Measurements from ENCODE around the gene SECISBP2.

Gene SECISBP2

DNA sequence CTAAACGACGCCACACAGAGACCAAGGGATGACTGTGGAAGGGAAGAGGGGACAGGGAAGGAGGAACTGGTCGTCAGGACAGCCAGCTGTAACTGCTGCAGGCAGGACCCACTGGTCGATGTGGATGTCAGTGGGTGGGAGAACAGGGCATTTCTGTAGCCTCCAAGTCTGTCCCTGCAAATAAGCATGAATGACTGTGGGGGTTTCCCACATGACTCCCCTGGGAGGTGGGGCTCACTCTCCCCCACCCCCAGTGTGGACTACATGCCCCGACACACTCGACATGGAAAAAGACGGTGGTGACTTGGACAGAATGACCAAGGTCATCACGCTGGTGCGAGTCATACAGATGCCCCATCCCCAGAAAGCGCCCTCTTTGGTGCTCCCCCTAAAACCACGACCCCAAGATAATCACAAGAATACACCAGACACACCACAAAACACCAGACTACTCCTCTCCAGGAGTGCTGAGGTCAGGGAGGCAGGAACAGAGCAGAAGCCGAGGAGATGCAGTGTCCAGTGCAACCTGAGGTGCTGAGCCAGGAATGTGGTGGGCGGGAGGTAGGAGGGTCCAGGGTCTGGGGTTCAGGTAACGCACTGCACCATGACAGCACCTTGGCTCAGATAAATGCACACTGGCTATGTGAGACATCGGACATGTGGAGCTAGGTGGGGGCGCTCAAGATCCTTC lies 64.9 kb downstream of the SECISBP2 start:
- H3K4ac ChIP-seq (ENCODE audit: low read depth in 1 of 2, low read length in 2 of 2) = no peak overlapping the region

DNA sequence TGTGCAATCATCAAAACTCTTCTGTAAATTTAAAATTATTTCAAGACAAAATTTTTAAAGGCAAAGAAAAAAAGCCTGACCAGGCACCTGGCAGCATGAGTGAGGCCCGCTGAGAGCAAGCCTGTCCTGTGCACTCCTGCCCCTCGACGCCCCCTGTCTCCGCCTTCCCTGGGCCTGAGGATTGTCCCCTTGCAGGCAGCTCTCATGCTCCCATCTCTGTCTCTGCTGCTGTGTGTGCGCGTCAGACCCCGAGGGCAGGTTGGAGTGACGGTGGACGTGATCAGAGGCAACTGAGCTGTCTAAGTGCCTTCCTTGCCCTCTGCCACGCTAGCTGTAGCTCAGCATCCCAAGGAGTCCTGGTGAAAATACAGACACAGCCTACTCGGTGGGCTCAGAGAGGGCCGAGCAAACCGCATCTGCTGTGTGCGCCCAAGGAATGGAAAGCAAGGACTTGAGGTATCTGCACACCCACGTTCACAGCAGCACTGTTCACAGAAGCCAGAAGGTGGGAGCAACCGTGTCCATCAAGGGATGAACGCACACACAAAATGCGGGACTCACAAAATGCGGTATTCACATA lies 65.5 kb downstream of the SECISBP2 start:
- H3K36me3 ChIP-seq (ENCODE audit: control insufficient read depth in 1 of 2, insufficient read depth in 2 of 2, low read depth in 1 of 2, low read length in 2 of 2) = peaks cover 0 to 82% of the 10 kb centered on the region in 2 experiments
- H3K9me3 ChIP-seq (ENCODE audit: control insufficient read depth, low read length) = no peaks in the 10 kb centered on the region
- H3K18ac ChIP-seq (ENCODE audit: low read depth in 1 of 2, low read length in 2 of 2) = no peak overlapping the region
- H3K79me1 ChIP-seq (replicated peaks; ENCODE audit: low read length, poor library complexity, severe bottlenecking) = no peaks in the 10 kb centered on the region
- H3K27ac ChIP-seq (ENCODE audit: low read length, poor library complexity, severe bottlenecking) = no peak overlapping the region
- 96% methylated on average over 19 of the region's 19 CpGs for WGBS
- H3K4me1 ChIP-seq (ENCODE audit: control insufficient read depth, insufficient read depth, low read depth, low read length) = peaks cover 22% of the 10 kb centered on the region
- H4K8ac ChIP-seq (ENCODE audit: low read length) = no peak overlapping the region
- H4K91ac ChIP-seq (ENCODE audit: low read length) = no peak overlapping the region
- H2AK5ac ChIP-seq (ENCODE audit: low read length, severe bottlenecking) = no peak overlapping the region
- no peak for DNase-seq
- no peak overlapping the region for H2BK12ac ChIP-seq (ENCODE audit: low read length in 2 of 2)
- H3K4me3 ChIP-seq (ENCODE audit: insufficient read depth in 1 of 2, low read depth in 1 of 2, low read length in 2 of 2) = no peak overlapping the region
- H3K4me2 ChIP-seq (ENCODE audit: low read length, poor library complexity, severe bottlenecking) = no peak overlapping the region
- H2AFZ ChIP-seq (ENCODE audit: low read depth, low read length) = no peak overlapping the region
- H3K4ac ChIP-seq (ENCODE audit: low read depth in 1 of 2, low read length in 2 of 2) = no peak overlapping the region
- peaks cover 0 to 4% of the 10 kb centered on the region in 2 experiments for H3K27me3 ChIP-seq (ENCODE audit: control insufficient read depth in 1 of 2, insufficient read depth in 1 of 2, low read length in 2 of 2)
- H2BK15ac ChIP-seq (ENCODE audit: low read depth, poor library complexity, severe bottlenecking) = no peak overlapping the region
- no peak overlapping the region for H2BK5ac ChIP-seq (ENCODE audit: low read depth, low read length, poor library complexity, severe bottlenecking)
- no peak overlapping the region for H2BK120ac ChIP-seq (ENCODE audit: low read depth, low read length)
- H3K14ac ChIP-seq (ENCODE audit: low read length in 2 of 2) = no peak overlapping the region
- H3K9ac ChIP-seq (ENCODE audit: low read length) = no peak overlapping the region
- no peak overlapping the region for H3K23ac ChIP-seq (ENCODE audit: low read length in 2 of 2)

More for the DNA sequence above, 64.9 kb downstream of the SECISBP2 start:
- Histone ChIP-seq H3K79me1 (replicated peaks; ENCODE audit: low read length, poor library complexity, severe bottlenecking) (no peaks in the 10 kb centered on the region), H3K9ac (ENCODE audit: low read length) (no peak overlapping the region), H3K4me2 (ENCODE audit: low read length, poor library complexity, severe bottlenecking) (no peak overlapping the region), H3K14ac (ENCODE audit: low read length in 2 of 2) (no peak overlapping the region), H3K4me1 (ENCODE audit: control insufficient read depth, insufficient read depth, low read depth, low read length) (peaks cover 22% of the 10 kb centered on the region), H2BK5ac (ENCODE audit: low read depth, low read length, poor library complexity, severe bottlenecking) (no peak overlapping the region), H3K27me3 (ENCODE audit: control insufficient read depth in 1 of 2, insufficient read depth in 1 of 2, low read length in 2 of 2) (peaks cover 0 to 4% of the 10 kb centered on the region in 2 experiments), H3K27ac (ENCODE audit: low read length, poor library complexity, severe bottlenecking) (no peak overlapping the region), H3K36me3 (ENCODE audit: control insufficient read depth in 1 of 2, insufficient read depth in 2 of 2, low read depth in 1 of 2, low read length in 2 of 2) (peaks cover 0 to 82% of the 10 kb centered on the region in 2 experiments), H2BK15ac (ENCODE audit: low read depth, poor library complexity, severe bottlenecking) (no peak overlapping the region), H2BK12ac (ENCODE audit: low read length in 2 of 2) (no peak overlapping the region), H2AK5ac (ENCODE audit: low read length, severe bottlenecking) (no peak overlapping the region), H4K91ac (ENCODE audit: low read length) (no peak overlapping the region), H3K9me3 (ENCODE audit: control insufficient read depth, low read length) (no peaks in the 10 kb centered on the region), H2AFZ (ENCODE audit: low read depth, low read length) (no peak overlapping the region), H2BK120ac (ENCODE audit: low read depth, low read length) (no peak overlapping the region), H4K8ac (ENCODE audit: low read length) (no peak overlapping the region), H3K4me3 (ENCODE audit: insufficient read depth in 1 of 2, low read depth in 1 of 2, low read length in 2 of 2) (no peak overlapping the region), H3K18ac (ENCODE audit: low read depth in 1 of 2, low read length in 2 of 2) (no peak overlapping the region), H3K23ac (ENCODE audit: low read length in 2 of 2) (no peak overlapping the region)
- 89% methylated on average over 16 of the region's 16 CpGs for WGBS
- DNase-seq = no peak

DNA sequence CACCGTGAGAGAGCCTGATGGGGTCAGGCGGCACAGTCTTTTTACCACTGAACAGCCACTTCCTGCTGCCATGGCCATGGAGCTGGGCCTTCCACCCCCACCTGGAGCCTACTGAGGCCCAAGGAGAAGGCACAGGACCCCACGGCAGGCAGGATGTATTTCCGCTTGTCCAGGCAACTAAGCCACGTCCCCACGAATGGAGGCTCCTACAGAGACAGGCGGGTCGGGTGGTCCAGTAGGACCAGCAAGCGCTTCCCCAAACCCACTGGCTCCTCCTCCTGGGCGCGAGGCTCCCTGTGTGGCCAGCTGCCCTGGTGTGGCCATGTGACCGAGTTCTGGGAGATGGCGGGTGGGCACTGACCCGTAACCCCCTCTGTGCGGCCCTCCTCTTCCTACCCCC lies 66.5 kb downstream of the SECISBP2 start:
- no peak overlapping the region for H3K23ac ChIP-seq (ENCODE audit: low read length in 2 of 2)
- H2BK12ac ChIP-seq (ENCODE audit: low read length in 2 of 2) = no peak overlapping the region
- WGBS = 92% methylated on average over 15 of the region's 15 CpGs
- no peaks in the 10 kb centered on the region for H3K79me1 ChIP-seq (replicated peaks; ENCODE audit: low read length, poor library complexity, severe bottlenecking)
- no peaks in the 10 kb centered on the region for H3K9me3 ChIP-seq (ENCODE audit: control insufficient read depth, low read length)
- DNase-seq = no peak
- no peak overlapping the region for H3K18ac ChIP-seq (ENCODE audit: low read depth in 1 of 2, low read length in 2 of 2)
- H2BK5ac ChIP-seq (ENCODE audit: low read depth, low read length, poor library complexity, severe bottlenecking) = no peak overlapping the region
- H4K8ac ChIP-seq (ENCODE audit: low read length) = no peak overlapping the region
- no peak overlapping the region for H2BK15ac ChIP-seq (ENCODE audit: low read depth, poor library complexity, severe bottlenecking)
- peaks cover 23% of the 10 kb centered on the region for H3K4me1 ChIP-seq (ENCODE audit: control insufficient read depth, insufficient read depth, low read depth, low read length)
- no peak overlapping the region for H3K14ac ChIP-seq (ENCODE audit: low read length in 2 of 2)
- no peak overlapping the region for H2BK120ac ChIP-seq (ENCODE audit: low read depth, low read length)
- no peak overlapping the region for H2AK5ac ChIP-seq (ENCODE audit: low read length, severe bottlenecking)
- H3K4me2 ChIP-seq (ENCODE audit: low read length, poor library complexity, severe bottlenecking) = no peak overlapping the region
- no peak overlapping the region for H3K9ac ChIP-seq (ENCODE audit: low read length)
- H2AFZ ChIP-seq (ENCODE audit: low read depth, low read length) = no peak overlapping the region
- H3K36me3 ChIP-seq (ENCODE audit: control insufficient read depth in 1 of 2, insufficient read depth in 2 of 2, low read depth in 1 of 2, low read length in 2 of 2) = peaks cover 0 to 81% of the 10 kb centered on the region in 2 experiments
- no peak overlapping the region for H3K27ac ChIP-seq (ENCODE audit: low read length, poor library complexity, severe bottlenecking)
- H3K4ac ChIP-seq (ENCODE audit: low read depth in 1 of 2, low read length in 2 of 2) = no peak overlapping the region
- H3K4me3 ChIP-seq (ENCODE audit: insufficient read depth in 1 of 2, low read depth in 1 of 2, low read length in 2 of 2) = no peak overlapping the region
- no peak overlapping the region for H4K91ac ChIP-seq (ENCODE audit: low read length)
- peaks cover 0 to 4% of the 10 kb centered on the region in 2 experiments for H3K27me3 ChIP-seq (ENCODE audit: control insufficient read depth in 1 of 2, insufficient read depth in 1 of 2, low read length in 2 of 2)

DNA sequence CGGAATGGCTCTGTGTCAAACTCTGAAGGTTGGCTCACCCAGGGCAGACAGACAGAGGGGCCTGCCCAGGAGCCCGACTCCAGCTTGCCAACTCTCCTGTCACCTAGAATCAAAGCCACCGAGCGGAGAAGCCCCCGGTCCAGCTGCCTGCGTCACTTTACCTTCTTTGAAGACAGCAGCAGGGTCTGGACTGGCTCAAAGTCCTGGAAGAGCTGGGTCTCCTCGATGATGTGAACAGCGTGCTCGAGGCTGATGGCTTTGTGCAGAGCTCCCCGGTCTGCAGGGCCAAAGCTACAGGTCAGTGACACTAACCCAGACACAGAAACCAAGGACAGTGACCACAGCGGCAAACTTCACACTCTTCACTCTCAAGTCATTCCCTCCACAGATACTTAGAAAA lies 67.9 kb downstream of the SECISBP2 start:
- no peak overlapping the region for H3K9ac ChIP-seq (ENCODE audit: low read length)
- H3K4me1 ChIP-seq (ENCODE audit: control insufficient read depth, insufficient read depth, low read depth, low read length) = peaks cover 26% of the 10 kb centered on the region
- no peak overlapping the region for H3K27ac ChIP-seq (ENCODE audit: low read length, poor library complexity, severe bottlenecking)
- no peak overlapping the region for H2BK12ac ChIP-seq (ENCODE audit: low read length in 2 of 2)
- DNase-seq = no peak
- no peak overlapping the region for H2BK15ac ChIP-seq (ENCODE audit: low read depth, poor library complexity, severe bottlenecking)
- H3K4me3 ChIP-seq (ENCODE audit: insufficient read depth in 1 of 2, low read depth in 1 of 2, low read length in 2 of 2) = no peak overlapping the region
- no peak overlapping the region for H3K23ac ChIP-seq (ENCODE audit: low read length in 2 of 2)
- H2BK120ac ChIP-seq (ENCODE audit: low read depth, low read length) = no peak overlapping the region
- peaks cover 0 to 4% of the 10 kb centered on the region in 2 experiments for H3K27me3 ChIP-seq (ENCODE audit: control insufficient read depth in 1 of 2, insufficient read depth in 1 of 2, low read length in 2 of 2)
- H2BK5ac ChIP-seq (ENCODE audit: low read depth, low read length, poor library complexity, severe bottlenecking) = no peak overlapping the region
- H4K91ac ChIP-seq (ENCODE audit: low read length) = no peak overlapping the region
- H3K36me3 ChIP-seq (ENCODE audit: control insufficient read depth in 1 of 2, insufficient read depth in 2 of 2, low read depth in 1 of 2, low read length in 2 of 2) = peaks cover 0 to 87% of the 10 kb centered on the region in 2 experiments
- H3K4me2 ChIP-seq (ENCODE audit: low read length, poor library complexity, severe bottlenecking) = no peak overlapping the region
- no peak overlapping the region for H3K14ac ChIP-seq (ENCODE audit: low read length in 2 of 2)
- H2AFZ ChIP-seq (ENCODE audit: low read depth, low read length) = no peak overlapping the region
- H3K18ac ChIP-seq (ENCODE audit: low read depth in 1 of 2, low read length in 2 of 2) = no peak overlapping the region
- no peaks in the 10 kb centered on the region for H3K79me1 ChIP-seq (replicated peaks; ENCODE audit: low read length, poor library complexity, severe bottlenecking)
- no peak overlapping the region for H4K8ac ChIP-seq (ENCODE audit: low read length)
- no peak overlapping the region for H3K4ac ChIP-seq (ENCODE audit: low read depth in 1 of 2, low read length in 2 of 2)
- no peaks in the 10 kb centered on the region for H3K9me3 ChIP-seq (ENCODE audit: control insufficient read depth, low read length)
- H2AK5ac ChIP-seq (ENCODE audit: low read length, severe bottlenecking) = no peak overlapping the region
- WGBS = 84% methylated on average over 11 of the region's 11 CpGs
